Measurements from ENCODE around the gene MYEF2. TPM values are rescaled to one million over a fixed set of nuclear protein-coding genes. Genes with fewer than 3 reads are reported as not detected.

Gene MYEF2
- total and polyA plus RNA-seq, 2 of the 13 experiments (the other 11 are each of a cell fraction or from before 2014, with no cell fraction given) = 10.3 to 10.5 TPM

GRCh38 chr15:48225771-48226170 lies 47.7 kb upstream of the MYEF2 start:
- in situ Hi-C loops (cut with HindIII; ENCODE audit: extremely low pct_ligation_motif_present, low pct_unique_long_range_greater_than_20kb) (no loop called here), intact Hi-C loops (cut with micrococcal nuclease; ENCODE audit: unreplicated experiment) (no loop called here)
- TF ChIP-seq ZBTB7B (CRISPR knock-in tag; IDR thresholded peaks at IDR 0.05) = no peak
- TF ChIP-seq PHF21A (CRISPR knock-in tag; IDR thresholded peaks at IDR 0.05) = no peak
- no peak for TF ChIP-seq GLMP (CRISPR knock-in tag; IDR thresholded peaks at IDR 0.05; ENCODE audit: borderline replicate concordance)
- no peak for TF ChIP-seq NR0B2 (CRISPR knock-in tag; IDR thresholded peaks at IDR 0.05)
- TF ChIP-seq ZNF12 (CRISPR knock-in tag; IDR thresholded peaks at IDR 0.05) = no peak
- no peak for TF ChIP-seq ZFP41 (CRISPR knock-in tag; IDR thresholded peaks at IDR 0.05; ENCODE audit: borderline replicate concordance)
- no peak for TF ChIP-seq FOXC1 (CRISPR knock-in tag; IDR thresholded peaks at IDR 0.05; ENCODE audit: borderline replicate concordance)
- TF ChIP-seq ZNF775 (CRISPR knock-in tag; IDR thresholded peaks at IDR 0.05; ENCODE audit: borderline replicate concordance) = no peak
- TF ChIP-seq ZNF704 (CRISPR knock-in tag; IDR thresholded peaks at IDR 0.05; ENCODE audit: borderline replicate concordance) = no peak
- TF ChIP-seq HOXA5 (CRISPR knock-in tag; IDR thresholded peaks at IDR 0.05) = no peak
- TF ChIP-seq ATF5 (CRISPR knock-in tag; IDR thresholded peaks at IDR 0.05; ENCODE audit: low read depth) = no peak
- ATAC-seq = no peak
- H4K20me1 ChIP-seq (ENCODE audit: insufficient read depth, low read length) = no peaks in the 10 kb centered on the region
- H3K27ac ChIP-seq (ENCODE audit: extremely low read length, insufficient read depth, low read length) = no peak overlapping the region
- no peaks in the 10 kb centered on the region for H3K4me1 ChIP-seq (ENCODE audit: insufficient read depth, low read length)
- H3K9ac ChIP-seq (ENCODE audit: insufficient read depth, low read depth, low read length) = no peak overlapping the region
- POLR2A ChIA-PET = no interaction called here
- 0% methylated on average over 3 of the region's 3 CpGs for WGBS (ENCODE audit: low lambda C conversion rate)
- CTCF ChIA-PET (ENCODE audit: low intra/inter-chr PET ratio, low total read pairs) = no interaction called here
- no peaks in the 10 kb centered on the region for H3K9me3 ChIP-seq (ENCODE audit: low read length)
- FAIRE-seq = no peak
- no peak overlapping the region for H3K4me3 ChIP-seq (replicated peaks in 1 of 3; ENCODE audit: insufficient read depth in 1 of 3, low read depth in 2 of 3, low read length in 3 of 3)
- no peaks in the 10 kb centered on the region for H3K79me2 ChIP-seq (ENCODE audit: insufficient read depth, low read length)
- no peak overlapping the region for H2AFZ ChIP-seq (ENCODE audit: low read length)
- BruUV-seq (replicated peaks) = no TSS peak
- H3K27me3 ChIP-seq (ENCODE audit: control insufficient read depth in 1 of 2, insufficient read depth in 2 of 2, low read length in 2 of 2) = peaks cover 0 to 1% of the 10 kb centered on the region in 2 experiments; a peak in 1 of 5 replicates
- H3K4me2 ChIP-seq (ENCODE audit: low read depth, low read length) = no peak overlapping the region
- H3K36me3 ChIP-seq (replicated peaks in 1 of 2; ENCODE audit: control insufficient read depth in 1 of 2, insufficient read depth in 2 of 2, low read length in 2 of 2) = no peaks in the 10 kb centered on the region
- DNase-seq (ENCODE audit: low spot score) = no peak
